ENCODE results near the gene HNRNPH1.
"Not testable (repeated sequence)": the region's sequence is repeated elsewhere in the genome, so short reads cannot be mapped to it uniquely, and the experiment has no call there.

GRCh38 chr5:179650245-179650644 is 26.8 kb upstream of the HNRNPH1 start:
- TF ChIP-seq CTCF, POLR2A (IDR thresholded peaks at IDR 0.05): not testable (repeated sequence)
